HEK293T (cell line): Measurements from ENCODE around the gene STAT5B.

ENCODE experiments used
- BHLHE40 ChIP-seq: fragments of 450-650 bp; IDR thresholded peaks from 2 replicates; pipeline ENCODE4 v1.6.1; 2016; ENCODE audit warnings: mild to moderate bottlenecking, moderate library complexity, borderline replicate concordance
- CTBP1 ChIP-seq: fragments of 450-650 bp; IDR thresholded peaks from 2 replicates; pipeline ENCODE4 v1.6.1; 2016; ENCODE audit warnings: borderline replicate concordance
- ELF4 ChIP-seq: fragments of 450-650 bp; IDR thresholded peaks from 2 replicates; pipeline ENCODE4 v1.6.1; 2017; ENCODE audit warnings: antibody characterized with exemption
- FOXA1 ChIP-seq: fragments of 450-650 bp; IDR thresholded peaks from 2 replicates; pipeline ENCODE4 v1.6.1; 2016; ENCODE audit warnings: mild to moderate bottlenecking
- FOXK2 ChIP-seq: fragments of 450-650 bp; IDR thresholded peaks from 2 replicates; pipeline ENCODE4 v1.6.1; 2016; ENCODE audit warnings: mild to moderate bottlenecking
- FOXM1 ChIP-seq: fragments of 450-650 bp; IDR thresholded peaks from 2 replicates; pipeline ENCODE4 v1.6.1; 2017; ENCODE audit warnings: mild to moderate bottlenecking, borderline replicate concordance
- HDGF ChIP-seq: fragments of 450-650 bp; IDR thresholded peaks from 2 replicates; pipeline ENCODE4 v1.6.1; 2017; ENCODE audit warnings: antibody characterized with exemption, borderline replicate concordance
- L3MBTL2 ChIP-seq: fragments of 450-650 bp; conservative IDR thresholded peaks from 2 replicates; pipeline ENCODE4 v1.6.1; 2016; ENCODE audit warnings: mild to moderate bottlenecking
- LEF1 ChIP-seq: fragments of 450-650 bp; IDR thresholded peaks from 2 replicates; pipeline ENCODE4 v1.6.1; 2017; ENCODE audit warnings: mild to moderate bottlenecking, borderline replicate concordance
- NFRKB ChIP-seq: fragments of 450-650 bp; IDR thresholded peaks from 2 replicates; pipeline ENCODE4 v1.6.1; 2016; ENCODE audit warnings: mild to moderate bottlenecking, moderate library complexity
- SP1 ChIP-seq: fragments of 450-650 bp; IDR thresholded peaks from 2 replicates; pipeline ENCODE4 v1.6.1; 2017
- SUZ12 ChIP-seq: fragments of 450-650 bp; IDR thresholded peaks from 2 replicates; pipeline ENCODE4 v1.6.1; 2016; ENCODE audit warnings: mild to moderate bottlenecking
- TARDBP ChIP-seq: fragments of 450-650 bp; IDR thresholded peaks from 2 replicates; pipeline ENCODE4 v1.6.1; 2016
- TF ChIP-seq, protein P1 (sequence below): fragments of 450-650 bp; IDR thresholded peaks from 2 replicates; pipeline ENCODE4 v1.6.1; 2016

DNA sequence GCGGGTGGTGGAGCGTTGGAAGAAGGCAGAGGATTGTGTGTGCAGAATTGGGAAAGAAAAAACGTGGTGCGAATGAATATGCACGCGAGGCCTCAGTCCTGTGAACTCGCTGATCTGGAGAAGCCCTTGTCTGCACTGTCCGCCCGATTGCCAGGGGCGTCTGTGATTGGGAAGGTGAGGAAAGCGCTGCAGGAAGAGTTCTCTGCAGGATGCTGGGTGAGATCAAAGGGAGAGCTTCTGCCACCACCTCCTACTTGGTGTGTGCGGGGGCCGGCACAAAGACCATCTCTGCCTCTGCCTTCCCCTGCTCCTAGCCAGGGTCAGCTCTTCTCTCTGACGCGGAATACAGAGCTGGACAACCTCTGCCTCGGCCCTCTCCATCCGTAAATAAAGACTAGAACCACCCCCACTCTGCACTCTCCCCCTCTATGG, 120.6 kb downstream of the STAT5B start:
- TF ChIP-seq FOXA1 (no peak), FOXM1 (no peak), TARDBP (no peak), NFRKB (no peak), SUZ12 (no peak), ELF4 (no peak), BHLHE40 (no peak), SP1 (no peak), FOXK2 (no peak), LEF1 (no peak), L3MBTL2 (peak; percentile 36; the same call in 1 of the 2 replicates), CTBP1 (no peak), HDGF (no peak)
- TF ChIP-seq, protein P1, sequence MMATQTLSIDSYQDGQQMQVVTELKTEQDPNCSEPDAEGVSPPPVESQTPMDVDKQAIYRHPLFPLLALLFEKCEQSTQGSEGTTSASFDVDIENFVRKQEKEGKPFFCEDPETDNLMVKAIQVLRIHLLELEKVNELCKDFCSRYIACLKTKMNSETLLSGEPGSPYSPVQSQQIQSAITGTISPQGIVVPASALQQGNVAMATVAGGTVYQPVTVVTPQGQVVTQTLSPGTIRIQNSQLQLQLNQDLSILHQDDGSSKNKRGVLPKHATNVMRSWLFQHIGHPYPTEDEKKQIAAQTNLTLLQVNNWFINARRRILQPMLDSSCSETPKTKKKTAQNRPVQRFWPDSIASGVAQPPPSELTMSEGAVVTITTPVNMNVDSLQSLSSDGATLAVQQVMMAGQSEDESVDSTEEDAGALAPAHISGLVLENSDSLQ = no peak
